Measurements from ENCODE around the gene PLPP3. TPM values are rescaled to one million over a fixed set of nuclear protein-coding genes. Genes with fewer than 3 reads are reported as not detected.

Gene PLPP3
- total and polyA plus RNA-seq, 2 of the 8 experiments (the other 6 are each of a cell fraction or from before 2014, with no cell fraction given) = 33.2 to 42.0 TPM

DNA sequence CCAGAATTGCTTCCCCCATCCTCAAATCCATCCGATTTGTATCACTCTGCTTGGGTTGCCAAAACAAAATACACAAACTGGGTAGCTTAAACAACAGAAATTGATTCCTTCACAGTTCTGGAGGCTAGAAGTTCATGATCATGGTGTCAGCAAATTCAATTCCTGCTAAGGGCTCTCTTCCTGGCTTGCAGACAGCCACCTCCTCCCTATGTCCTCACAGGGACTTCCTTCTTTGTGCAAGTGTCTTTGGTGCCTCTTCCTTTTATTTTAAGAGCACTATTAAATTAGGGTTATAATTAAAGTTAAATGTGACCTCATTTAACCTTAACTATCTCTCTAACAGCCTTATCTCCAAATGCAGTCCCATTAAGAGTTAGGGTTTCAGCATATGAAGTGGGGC lies 112.8 kb downstream of the PLPP3 start:
- Histone ChIP-seq H3K79me2 (ENCODE audit: control insufficient read depth in 1 of 2, insufficient read depth in 2 of 2, low read length in 2 of 2) (no peaks in the 10 kb centered on the region), H3K4me2 (ENCODE audit: insufficient read depth in 1 of 2, low read depth in 2 of 2, low read length in 2 of 2) (no peak overlapping the region), H2BK20ac (ENCODE audit: low read length) (no peak overlapping the region), H3K18ac (ENCODE audit: extremely low read depth, low read length) (no peak overlapping the region), H3K56ac (replicated peaks; ENCODE audit: insufficient read length, low read depth, low read length) (no peak overlapping the region), H3K27me3 (replicated peaks in 1 of 4; ENCODE audit: control insufficient read depth in 3 of 4, extremely low read depth in 1 of 4, insufficient read depth in 3 of 4, low read length in 3 of 4) (no peaks in the 10 kb centered on the region), H3K27ac (ENCODE audit: low read depth, low read length) (no peak overlapping the region), H2BK15ac (ENCODE audit: low read length) (no peak overlapping the region), H2BK120ac (replicated peaks; ENCODE audit: low read depth, low read length) (no peak overlapping the region), H4K8ac (ENCODE audit: extremely low read depth, insufficient read depth, low read length) (no peak overlapping the region), H3K9ac (replicated peaks in 1 of 4; ENCODE audit: extremely low read depth in 1 of 4, low read depth in 3 of 4, low read length in 3 of 4) (no peak overlapping the region), H3K4ac (replicated peaks; ENCODE audit: insufficient read length, low read depth, low read length) (no peak overlapping the region), H3K14ac (ENCODE audit: insufficient read length) (no peak overlapping the region), H3K9me3 (ENCODE audit: insufficient read depth in 2 of 2, low read depth in 1 of 2, low read length in 1 of 2) (no peaks in the 10 kb centered on the region), H3K23me2 (ENCODE audit: low read depth, low read length) (no peaks in the 10 kb centered on the region), H3K36me3 (ENCODE audit: control insufficient read depth in 2 of 4, insufficient read depth in 4 of 4, low read length in 3 of 4) (no peaks in the 10 kb centered on the region), H4K20me1 (replicated peaks in 1 of 2; ENCODE audit: control insufficient read depth in 1 of 2, insufficient read depth in 2 of 2, low read length in 2 of 2) (no peaks in the 10 kb centered on the region), H2BK12ac (ENCODE audit: low read depth, low read length) (no peak overlapping the region), H4K91ac (replicated peaks; ENCODE audit: insufficient read length, low read length) (no peak overlapping the region), H2AK5ac (ENCODE audit: low read depth, low read length) (no peak overlapping the region), H4K5ac (ENCODE audit: insufficient read length, low read depth, low read length) (no peak overlapping the region), H3K23ac (ENCODE audit: insufficient read length) (no peak overlapping the region), H3K4me3 (ENCODE audit: extremely low read depth in 1 of 4, insufficient read depth in 2 of 4, low read depth in 3 of 4, low read length in 4 of 4) (no peak overlapping the region), H3K4me1 (replicated peaks in 1 of 4; ENCODE audit: control insufficient read depth in 3 of 4, insufficient read depth in 4 of 4, low read length in 3 of 4) (no peaks in the 10 kb centered on the region), H2BK5ac (ENCODE audit: low read depth, low read length) (no peak overlapping the region), H2AFZ (ENCODE audit: low read length) (no peak overlapping the region), H3K79me1 (ENCODE audit: low read depth, low read length) (no peaks in the 10 kb centered on the region)
- no peak for FAIRE-seq
- DNase-seq (ENCODE audit: low read depth in 1 of 2, low spot score in 2 of 2) = no peak
- WGBS, 2 experiments (ENCODE audit: extremely low coverage in 1 of 2, insufficient coverage in 1 of 2, insufficient read length in 1 of 2, insufficient replicate concordance in 2 of 2, low coverage in 1 of 2, low lambda C conversion rate in 2 of 2, missing lambda C conversion rate in 1 of 2) = 79% methylated on average over 1 of the region's 1 CpG; no CpG with 5 or more reads in 1 of the 2 experiments
- CTCF ChIA-PET (ENCODE audit: partially characterized antibody) = interaction anchor here (1.1 to 2.0 kb wide), 4 partner anchors 13 to 1182 kb away, joined by 3 to 7 read pairs (median 4); no protein-coding TSS in a partner anchor
- POLR2A ChIA-PET (ENCODE audit: partially characterized antibody) = interaction anchor here (1.1 kb wide), 1 partner anchor 11 kb away, joined by 3 read pairs; no protein-coding TSS in a partner anchor
- TF ChIP-seq JUN (IDR thresholded peaks at IDR 0.05; ENCODE audit: low read depth, low read length) (no peak), RFX5 (IDR thresholded peaks at IDR 0.05; ENCODE audit: borderline replicate concordance, low read depth, low read length) (no peak), ASH2L (IDR thresholded peaks at IDR 0.05; ENCODE audit: low read length) (no peak), CHD1 (IDR thresholded peaks at IDR 0.05; ENCODE audit: low read depth, low read length) (no peak), KDM5A (IDR thresholded peaks at IDR 0.05; ENCODE audit: low read length) (no peak), CBX5 (IDR thresholded peaks at IDR 0.05; ENCODE audit: low read depth, low read length) (no peak), GABPA (IDR thresholded peaks at IDR 0.05; ENCODE audit: borderline replicate concordance, insufficient read depth, low read length) (no peak), GTF2F1 (IDR thresholded peaks at IDR 0.05; ENCODE audit: borderline replicate concordance, low read depth, low read length) (no peak), PHF8 (conservative IDR thresholded peaks at IDR 0.05; ENCODE audit: low read depth, low read length) (no peak), SIRT6 (IDR thresholded peaks at IDR 0.05; ENCODE audit: low read length) (no peak), TEAD4 (IDR thresholded peaks at IDR 0.05; ENCODE audit: low read depth, low read length) (no peak), POLR2A (IDR thresholded peaks at IDR 0.05; ENCODE audit: control extremely low read depth in 1 of 2, low read depth in 2 of 2, low read length in 2 of 2) (no peak), SUZ12 (IDR thresholded peaks at IDR 0.05; ENCODE audit: low read length) (no peak), SRF (IDR thresholded peaks at IDR 0.05; ENCODE audit: low read depth, low read length) (no peak)
- TF ChIP-seq, protein P1, sequence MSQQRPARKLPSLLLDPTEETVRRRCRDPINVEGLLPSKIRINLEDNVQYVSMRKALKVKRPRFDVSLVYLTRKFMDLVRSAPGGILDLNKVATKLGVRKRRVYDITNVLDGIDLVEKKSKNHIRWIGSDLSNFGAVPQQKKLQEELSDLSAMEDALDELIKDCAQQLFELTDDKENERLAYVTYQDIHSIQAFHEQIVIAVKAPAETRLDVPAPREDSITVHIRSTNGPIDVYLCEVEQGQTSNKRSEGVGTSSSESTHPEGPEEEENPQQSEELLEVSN (IDR thresholded peaks at IDR 0.05) = no peak

Data from H1 (cell line).